IMR-90 (cell line): Measurements from ENCODE around the gene NAT14. TPM values are rescaled to one million over a fixed set of nuclear protein-coding genes. Genes with fewer than 3 reads are reported as not detected.

Experiments used
- ATAC-seq: fragments of 200-7000 bp; cut with Tn5 transposase; 2 replicates; pipeline ENCODE4 v1.9.1; 2020; ENCODE audit warnings: low read depth, mild to moderate bottlenecking, moderate library complexity
- BruUV-seq: library from RNA; stranded (reverse); fragments of 400-500 nt; replicated peaks from 2 replicates; lab custom pipeline; 2021; lab: Mats Ljungman, UMichigan
- CTCF ChIA-PET: fragments of 300-600 bp; formaldehyde crosslinking; extraction: SDS; loops from one replicate; lab custom pipeline; 2021; ENCODE audit warnings: antibody characterized with exemption; lab: Yijun Ruan, JAX
- POLR2A ChIA-PET: fragments of 300-600 bp; sonication (Branson Sonifier 250); formaldehyde crosslinking; loops from one replicate; lab custom pipeline; 2022; ENCODE audit warnings: antibody characterized with exemption; ENCODE audit not compliant: unreplicated experiment; lab: Charles Lee
- DNase-seq: peaks from one replicate; pipeline ENCODE4 v3.0.0; 2013
- H2AFZ ChIP-seq: replicated peaks from 2 replicates; pipeline ENCODE3; 2013; ENCODE audit warnings: low read length, mild to moderate bottlenecking; ENCODE audit not compliant: poor library complexity
- H2AK5ac ChIP-seq: 2 replicates; pipeline ENCODE4 v1.6.1; 2013; ENCODE audit warnings: low read depth, low read length, inconsistent platforms
- H2AK9ac ChIP-seq: replicated peaks from 2 replicates; pipeline ENCODE3; 2013; ENCODE audit warnings: mild to moderate bottlenecking, low read depth, low read length, moderate library complexity; ENCODE audit not compliant: poor library complexity
- H2BK120ac ChIP-seq: 2 replicates; pipeline ENCODE4 v1.6.1; 2013; ENCODE audit warnings: low read depth, low read length, inconsistent platforms
- H2BK15ac ChIP-seq: 3 replicates; pipeline ENCODE4 v1.6.1; 2013; ENCODE audit warnings: low read depth, low read length, inconsistent platforms
- H2BK20ac ChIP-seq: 2 replicates; pipeline ENCODE4 v1.6.1; 2013; ENCODE audit warnings: low read depth, mild to moderate bottlenecking, inconsistent platforms, low read length, moderate library complexity
- H2BK5ac ChIP-seq: 2 replicates; pipeline ENCODE4 v1.6.1; 2013; ENCODE audit warnings: mild to moderate bottlenecking, low read depth, low read length, inconsistent platforms; ENCODE audit not compliant: poor library complexity, severe bottlenecking
- H3K14ac ChIP-seq: replicated peaks from 2 replicates; pipeline ENCODE4 v1.6.1; 2013; ENCODE audit warnings: low read depth, low read length, inconsistent platforms
- H3K18ac ChIP-seq: 2 replicates; pipeline ENCODE4 v1.6.1; 2013; ENCODE audit warnings: low read depth, low read length, control low read depth
- H3K23ac ChIP-seq: 2 replicates; pipeline ENCODE4 v1.6.1; 2013; ENCODE audit warnings: low read depth, low read length, inconsistent platforms
- H3K27ac ChIP-seq: 2 replicates; pipeline ENCODE4 v1.5.1; 2013; ENCODE audit warnings: mild to moderate bottlenecking, control low read depth, low read length; ENCODE audit not compliant: insufficient read depth
- H3K27me3 ChIP-seq: 2 replicates; pipeline ENCODE4 v1.6.1; 2013; ENCODE audit warnings: low read length; ENCODE audit not compliant: control insufficient read depth, insufficient read depth
- H3K36me3 ChIP-seq: 2 replicates; pipeline ENCODE4 v1.6.1; 2013; ENCODE audit warnings: low read length, mixed read lengths; ENCODE audit not compliant: control insufficient read depth, insufficient read depth
- H3K4ac ChIP-seq: 2 replicates; pipeline ENCODE4 v1.6.1; 2013; ENCODE audit warnings: low read depth, low read length, inconsistent platforms
- H3K4me1 ChIP-seq: 2 replicates; pipeline ENCODE4 v1.6.1; 2013; ENCODE audit warnings: low read length, mixed read lengths; ENCODE audit not compliant: control insufficient read depth, insufficient read depth
- H3K4me2 ChIP-seq: 2 replicates; pipeline ENCODE4 v1.6.1; 2013; ENCODE audit warnings: low read depth, mild to moderate bottlenecking, control low read depth, low read length, moderate library complexity
- H3K4me3 ChIP-seq: 2 replicates; pipeline ENCODE4 v1.5.1; 2013; ENCODE audit warnings: low read depth, mild to moderate bottlenecking, control low read depth, low read length, moderate library complexity; ENCODE audit not compliant: insufficient read depth
- H3K56ac ChIP-seq: 2 replicates; pipeline ENCODE4 v1.6.1; 2013; ENCODE audit warnings: low read length, inconsistent platforms; ENCODE audit not compliant: insufficient read depth; ENCODE audit errors: extremely low read depth
- H3K79me1 ChIP-seq, 2 experiments: 2 replicates each; pipeline ENCODE4 v1.6.1; 2013; ENCODE audit warnings: low read length in 2 of 2, inconsistent platforms in 1 of 2, low read depth in 1 of 2
- H3K9ac ChIP-seq: 2 replicates; pipeline ENCODE4 v1.6.1; 2013; ENCODE audit warnings: low read depth, low read length, control low read depth
- H3K9me1 ChIP-seq: 2 replicates; pipeline ENCODE4 v1.6.1; 2013; ENCODE audit warnings: low read length, inconsistent platforms; ENCODE audit not compliant: insufficient read depth
- H3K9me3 ChIP-seq: 2 replicates; pipeline ENCODE4 v1.6.1; 2013; ENCODE audit warnings: low read length; ENCODE audit not compliant: control insufficient read depth, insufficient read depth
- H4K20me1 ChIP-seq: 2 replicates; pipeline ENCODE4 v1.6.1; 2013; ENCODE audit warnings: low read length, inconsistent platforms; ENCODE audit not compliant: insufficient read depth
- H4K5ac ChIP-seq: 2 replicates; pipeline ENCODE4 v1.6.1; 2013; ENCODE audit warnings: mild to moderate bottlenecking, low read depth, low read length, control low read depth
- H4K8ac ChIP-seq, 2 experiments: 2 replicates each; pipeline ENCODE4 v1.6.1; 2013; ENCODE audit warnings: low read depth in 2 of 2, low read length in 2 of 2, control low read depth in 1 of 2, inconsistent platforms in 1 of 2
- H4K91ac ChIP-seq: 2 replicates; pipeline ENCODE4 v1.6.1; 2013; ENCODE audit warnings: low read depth, low read length, inconsistent platforms; ENCODE audit not compliant: insufficient read depth
- BHLHE40 ChIP-seq: fragments of 150-350 bp; IDR thresholded peaks from 2 replicates; pipeline ENCODE4 v1.6.1; 2016; ENCODE audit warnings: mild to moderate bottlenecking, low read depth, low read length
- CEBPB ChIP-seq: IDR thresholded peaks from 2 replicates; pipeline ENCODE4 v1.6.1; 2012; ENCODE audit warnings: low read depth, low read length, improper control_type of control experiment
- CTCF ChIP-seq: conservative IDR thresholded peaks from 2 replicates; pipeline ENCODE4 v1.5.1; 2012; ENCODE audit warnings: mild to moderate bottlenecking, low read depth, low read length, improper control_type of control experiment
- MAFK ChIP-seq: IDR thresholded peaks from 2 replicates; pipeline ENCODE4 v1.6.1; 2012; ENCODE audit warnings: low read depth, low read length, improper control_type of control experiment
- WGBS, 2 experiments: methylation state at CpG; one replicate each; pipeline versions ENCODE4 v1.1.5 to v1.1.7; 2013; ENCODE audit warnings: missing lambda C conversion rate in 2 of 2; ENCODE audit not compliant: insufficient read length in 1 of 2; ENCODE audit errors: extremely low coverage in 2 of 2; 5-methylcytosine and 5-hydroxymethylcytosine counted together
- dilution Hi-C: fragments of 300-500 bp; cut with HindIII; formaldehyde crosslinking; loops from one replicate; pipeline ENCODE4 v1.14.3; 2018; ENCODE audit warnings: low sequenced_read_pairs; ENCODE audit not compliant: unreplicated experiment
- in situ Hi-C: fragments of 300-500 bp; cut with MboI; formaldehyde crosslinking; loops from 3 replicates; pipeline ENCODE4 v1.14.3; 2019; ENCODE audit warnings: low sequenced_read_pairs, inconsistent platforms, mixed read lengths
- intact Hi-C: fragments of 100-400 bp; cut with micrococcal nuclease; formaldehyde crosslinking; loops from 2 replicates; pipeline ENCODE4 v1.10.0; 2022
- polyA plus RNA-seq, 3 experiments: library from polyadenylated mRNA; depleted of rRNA; stranded (reverse); fragments of >200 nt; gene quantifications; 2 replicates each; pipeline ENCODE4 v1.2.3, GENCODE V29; 2012; ENCODE audit warnings: low replicate concordance in 1 of 3
- total RNA-seq: library from RNA; depleted of rRNA; stranded (reverse); fragments of >200 nt; gene quantifications from 2 replicates; pipeline ENCODE4 v1.2.3, GENCODE V29; 2012

NAT14 gene
- total and polyA plus RNA-seq, 2 of the 4 experiments (the other 2 are of a cell fraction) = 4.3 to 41.2 TPM

DNA sequence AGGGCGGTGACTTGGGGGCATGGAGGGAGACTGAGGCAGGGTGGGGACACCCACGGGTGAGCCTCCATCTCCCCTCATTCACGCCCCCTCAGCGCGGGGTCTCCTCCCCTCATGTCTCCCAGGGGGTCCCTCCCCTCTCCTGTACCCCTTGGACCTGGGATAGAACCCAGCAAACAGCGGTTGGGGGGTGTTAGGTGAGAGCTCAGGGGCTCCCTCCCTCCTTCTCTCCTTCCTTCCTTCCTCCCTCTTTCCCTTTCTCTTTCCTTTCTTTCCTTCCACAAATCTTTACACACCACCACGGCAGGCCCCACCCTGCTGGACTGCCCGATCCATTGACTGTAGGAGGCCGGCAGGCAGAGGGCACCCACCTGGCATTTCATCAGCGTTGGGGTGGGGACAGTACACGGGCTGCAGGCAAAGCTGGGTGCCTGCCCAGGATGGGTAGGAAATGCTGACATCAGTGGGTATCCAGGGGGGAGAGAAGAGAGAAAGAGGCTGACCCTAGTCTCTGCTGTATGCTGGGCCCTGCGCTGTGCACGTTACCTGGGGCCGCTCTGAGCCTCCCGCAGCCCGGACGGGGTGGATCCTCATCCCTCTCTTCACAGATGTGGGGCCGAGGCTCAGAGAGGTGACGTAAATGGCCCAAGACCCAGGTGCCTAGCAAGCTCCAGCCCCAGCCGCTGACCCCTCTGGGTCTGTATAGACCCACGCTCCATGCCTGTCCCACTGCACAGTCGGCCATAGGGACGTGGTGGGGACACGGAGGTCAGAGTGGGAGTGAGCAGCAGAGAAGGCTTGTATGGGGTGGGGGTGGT, 6.8 kb downstream of the NAT14 start:
- H3K9me3 ChIP-seq = no peaks in the 10 kb centered on the region
- peaks cover 35% of the 10 kb centered on the region for H3K4me1 ChIP-seq
- 0 out of 2 replicates have a peak, but pooled peaks cover 4% of the 10 kb centered on the region for H4K20me1 ChIP-seq
- H3K27ac ChIP-seq = no peak overlapping the region
- dilution Hi-C loops (no loop called here), intact Hi-C loops (no loop called here), in situ Hi-C loops (loop anchor here (25.0 kb wide), 1 partner anchor 1029 kb away; the partner anchor contains the start of genes CDC42EP5 and LENG9)
- no peak overlapping the region for H3K14ac ChIP-seq
- H3K4me2 ChIP-seq = no peak overlapping the region
- H3K9me1 ChIP-seq = peaks cover 3% of the 10 kb centered on the region
- ATAC-seq = no peak
- 20 to 100% methylated on average over 1 of the region's 24 CpGs for WGBS, 2 experiments
- H2BK20ac ChIP-seq = no peak overlapping the region
- POLR2A ChIA-PET = interaction anchor here (0.5 kb wide), 1 partner anchor 132 kb away, joined by 10 read pairs; the partner anchor contains the start of gene ZNF784
- BruUV-seq = no TSS peak
- H2BK15ac ChIP-seq = no peak overlapping the region; the same call in 2 of the 3 replicates
- no peak overlapping the region for H3K18ac ChIP-seq
- no peak overlapping the region for H4K91ac ChIP-seq
- peak overlapping the region; percentile 32 for H2AK5ac ChIP-seq
- H3K4me3 ChIP-seq = no peak overlapping the region
- CTCF ChIA-PET = interaction anchor here (1.0 to 3.1 kb wide), 2 partner anchors 12 kb away, joined by 3 to 16 read pairs; no protein-coding TSS in a partner anchor
- H3K9ac ChIP-seq = no peak overlapping the region
- no peak overlapping the region for H3K56ac ChIP-seq
- H3K4ac ChIP-seq = peak overlapping the region; percentile 35; the same call in 1 of the 2 replicates
- H2BK5ac ChIP-seq = no peak overlapping the region
- H3K23ac ChIP-seq = no peak overlapping the region
- no peak for TF ChIP-seq BHLHE40
- no peak for TF ChIP-seq MAFK
- TF ChIP-seq CTCF = no peak
- no peak for TF ChIP-seq CEBPB
- no peak overlapping the region for H2BK120ac ChIP-seq
- H4K8ac ChIP-seq = no peak overlapping the region
- H3K79me1 ChIP-seq = peaks cover 0 to 25% of the 10 kb centered on the region in 2 experiments
- 0 out of 2 replicates have a peak, but pooled peaks cover 2% of the 10 kb centered on the region for H3K36me3 ChIP-seq
- H2AFZ ChIP-seq = no peak overlapping the region
- H3K27me3 ChIP-seq = no peaks in the 10 kb centered on the region
- DNase-seq = no peak
- peak overlapping the region; percentile 61 for H2AK9ac ChIP-seq
- H4K5ac ChIP-seq = no peak overlapping the region
